NB4 (cell line): ENCODE results near the gene UST.

Experiments used
- CTCF ChIP-seq: IDR thresholded peaks from one replicate; pipeline ENCODE4 v1.5.1; 2012; ENCODE audit warnings: low read depth, low read length
- MAX ChIP-seq: IDR thresholded peaks from 2 replicates; pipeline ENCODE4 v1.6.1; 2011; ENCODE audit warnings: low read depth, low read length
- MYC ChIP-seq: IDR thresholded peaks from 2 replicates; pipeline ENCODE4 v1.6.1; 2011; ENCODE audit warnings: low read depth, low read length
- POLR2A ChIP-seq: IDR thresholded peaks from 2 replicates; pipeline ENCODE4 v1.6.1; 2011; ENCODE audit warnings: mild to moderate bottlenecking; ENCODE audit not compliant: insufficient read length; ENCODE audit errors: extremely low read depth

- TF ChIP-seq CTCF (no peak), MYC (no peak), MAX (no peak), POLR2A (no peak)
Observed at GRCh38 chr6:149054559-149055194, 307.8 kb downstream of the UST start.
